GM18508 (cell line): ENCODE measurements around the gene SAMD14.

Source experiments
- ATAC-seq: cut with Tn5 transposase; IDR thresholded peaks from one replicate; pipeline ENCODE4 v1.9.1; 2021; ENCODE audit warnings: moderate number of reproducible peaks; ENCODE audit not compliant: insufficient read depth, unreplicated experiment

Gene SAMD14

GRCh38 chr17:50149417-50150353 lies 19.7 kb upstream of the SAMD14 start:
- no peak for ATAC-seq

- no peak for ATAC-seq
Measured at GRCh38 chr17:50149091-50149416, 19.1 kb upstream of the SAMD14 start.

GRCh38 chr17:50148226-50149090 lies 18.5 kb upstream of the SAMD14 start:
- no peak for ATAC-seq

- no peak for ATAC-seq
Measured at GRCh38 chr17:50147841-50148225, 17.9 kb upstream of the SAMD14 start.

- ATAC-seq, result no peak
Measured at GRCh38 chr17:50146927-50147665, 17.1 kb upstream of the SAMD14 start.

GRCh38 chr17:50146230-50146926 lies 16.4 kb upstream of the SAMD14 start:
- ATAC-seq, result no peak

- ATAC-seq, result no peak
Measured at GRCh38 chr17:50145532-50146229, 15.7 kb upstream of the SAMD14 start.

- no peak for ATAC-seq
Measured at GRCh38 chr17:50144845-50145531, 15.0 kb upstream of the SAMD14 start.

- no peak for ATAC-seq
Measured at GRCh38 chr17:50144355-50144754, 14.4 kb upstream of the SAMD14 start.

GRCh38 chr17:50143461-50144176 lies 13.7 kb upstream of the SAMD14 start:
- no peak for ATAC-seq

- no peak for ATAC-seq
Measured at GRCh38 chr17:50141745-50142110, 11.8 kb upstream of the SAMD14 start.

- no peak for ATAC-seq
Measured at GRCh38 chr17:50141026-50141744, 11.2 kb upstream of the SAMD14 start.

GRCh38 chr17:50139950-50140885 lies 10.3 kb upstream of the SAMD14 start:
- no peak for ATAC-seq

GRCh38 chr17:50139185-50139783 lies 9.3 kb upstream of the SAMD14 start:
- no peak for ATAC-seq

GRCh38 chr17:50137042-50137441 lies 7.1 kb upstream of the SAMD14 start:
- no peak for ATAC-seq

- ATAC-seq, result no peak
Measured at GRCh38 chr17:50136096-50136687, 6.2 kb upstream of the SAMD14 start.
